NCI-H2196 (cell line): ENCODE data around the gene LMX1A.

Experiments used
- DNase-seq: peaks from one replicate; lab custom pipeline; 2025; ENCODE audit not compliant: unreplicated experiment; lab: John Stamatoyannopoulos, UW

The LMX1A gene

GRCh38 chr1:165325460-165326203, 30.9 kb downstream of the LMX1A start:
- DNase-seq: no peak

GRCh38 chr1:165324050-165324449, 32.5 kb downstream of the LMX1A start:
- no peak for DNase-seq

GRCh38 chr1:165317612-165318011, 38.9 kb downstream of the LMX1A start:
- DNase-seq: no peak

- no peak for DNase-seq
Measured at GRCh38 chr1:165316153-165316772, 40.3 kb downstream of the LMX1A start.

- DNase-seq: no peak
Measured at GRCh38 chr1:165315481-165315880, 41.0 kb downstream of the LMX1A start.

- DNase-seq: no peak
Measured at GRCh38 chr1:165313903-165314302, 42.6 kb downstream of the LMX1A start.

GRCh38 chr1:165312591-165312990, 43.9 kb downstream of the LMX1A start:
- no peak for DNase-seq

GRCh38 chr1:165306543-165307434, 49.7 kb downstream of the LMX1A start:
- no peak for DNase-seq

- DNase-seq: no peak
Measured at GRCh38 chr1:165303386-165303785, 53.1 kb downstream of the LMX1A start.

GRCh38 chr1:165300400-165300903, 56.1 kb downstream of the LMX1A start:
- DNase-seq: no peak

GRCh38 chr1:165298203-165298820, 58.2 kb downstream of the LMX1A start:
- peak; percentile 8 for DNase-seq

- DNase-seq: no peak
Measured at GRCh38 chr1:165296205-165296604, 60.3 kb downstream of the LMX1A start.

GRCh38 chr1:165290148-165290547, 66.4 kb downstream of the LMX1A start:
- DNase-seq: peak; percentile 15

- DNase-seq: no peak
Measured at GRCh38 chr1:165289556-165289955, 67.0 kb downstream of the LMX1A start.

GRCh38 chr1:165288350-165289120, 68.0 kb downstream of the LMX1A start:
- peak; percentile 88 for DNase-seq

GRCh38 chr1:165287781-165288180, 68.7 kb downstream of the LMX1A start:
- DNase-seq: no peak

GRCh38 chr1:165287329-165287728, 69.2 kb downstream of the LMX1A start:
- no peak for DNase-seq

GRCh38 chr1:165284454-165284853, 72.1 kb downstream of the LMX1A start:
- peak; percentile 14 for DNase-seq

GRCh38 chr1:165281207-165281901, 75.2 kb downstream of the LMX1A start:
- DNase-seq: no peak

GRCh38 chr1:165279882-165280281, 76.6 kb downstream of the LMX1A start:
- DNase-seq: no peak
